NCI-H2196 treated with DMSO at 0.1 percent for 48 hours (cell line): ENCODE data around the gene TEX52.
A peak's percentile ranks its signal among the peaks of the same experiment; 100 is the strongest.

ENCODE experiments used
- DNase-seq: peaks from one replicate; lab custom pipeline; 2025; ENCODE audit not compliant: unreplicated experiment; lab: John Stamatoyannopoulos, UW

TEX52 gene

DNA sequence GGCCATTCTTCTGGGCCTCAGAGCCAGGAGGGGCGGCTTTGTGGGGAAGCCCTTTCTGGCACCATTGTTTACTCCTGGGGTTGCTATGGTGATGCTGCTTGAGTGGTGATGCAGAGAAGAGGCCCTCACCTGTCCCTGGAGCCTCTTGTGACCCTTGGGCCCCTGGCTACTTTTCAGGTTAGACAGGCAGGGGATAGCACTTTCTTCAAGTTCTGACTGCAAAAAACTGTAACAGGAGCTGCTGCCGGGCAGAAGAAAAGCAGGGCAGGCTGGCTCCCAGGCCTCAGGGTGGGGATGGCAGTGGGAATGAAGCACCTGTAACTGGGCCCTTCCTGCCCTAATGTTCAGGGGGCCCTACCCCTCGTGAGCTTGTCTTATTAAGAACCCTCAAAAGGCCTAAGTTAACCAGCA lies at the start of gene TEX52:
TSS of gene TEX52 (minus strand) at position 19 of the 411 bp plus-strand sequence. CDS start at position 6, 13 bp downstream.
- no peak for DNase-seq

DNA sequence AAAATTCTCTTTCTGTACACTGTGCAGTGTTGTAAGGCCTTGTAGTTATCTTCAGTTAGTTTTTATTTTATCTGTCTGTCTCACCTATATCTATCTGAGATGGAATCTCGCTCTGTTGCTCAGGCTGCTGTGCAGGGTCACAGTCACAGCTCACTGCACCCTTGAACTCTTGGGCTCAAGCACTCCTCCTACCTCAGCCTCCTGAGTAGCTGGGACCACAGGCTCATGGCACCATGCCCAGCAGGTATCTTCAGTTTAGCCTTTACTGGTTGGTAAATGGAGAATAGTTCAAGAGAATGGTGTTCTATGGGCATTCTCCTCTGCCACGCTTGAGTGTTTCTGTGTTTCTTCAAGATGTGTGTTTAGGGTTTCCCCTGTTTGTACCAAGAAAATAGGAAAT lies 47.4 kb upstream of the TEX52 start:
- no peak for DNase-seq

DNA sequence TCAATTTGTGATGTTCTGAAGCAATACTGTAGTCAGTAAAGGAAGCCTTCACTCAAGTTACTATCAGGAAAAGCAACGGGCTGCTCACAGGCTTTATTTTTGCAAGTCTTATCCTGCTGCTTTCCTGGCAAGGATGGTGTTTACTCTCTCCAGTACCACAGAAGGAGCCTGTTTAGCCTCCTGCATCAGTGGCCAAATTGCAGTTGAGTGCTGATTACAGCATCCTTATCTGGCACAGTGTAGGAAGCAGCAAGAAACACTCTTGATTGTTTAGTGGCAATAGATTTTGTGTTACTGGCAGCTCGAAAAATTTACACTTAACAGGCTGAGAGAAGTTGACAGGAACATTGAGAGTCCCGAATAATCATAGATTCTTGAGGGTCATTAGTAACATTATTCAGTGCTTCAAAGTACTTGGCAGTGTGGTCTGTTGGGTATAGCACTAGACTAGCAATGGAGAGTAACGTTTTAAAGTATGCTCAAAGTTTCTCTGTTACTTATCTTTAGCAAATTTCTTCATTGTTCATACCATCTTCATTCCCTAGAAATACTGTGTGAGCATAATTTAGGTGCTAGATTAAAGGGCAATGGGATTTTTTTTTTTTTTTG lies 45.5 kb upstream of the TEX52 start:
- peak; percentile 44 for DNase-seq

GRCh38 chr12:2900642-2901041 lies 43.8 kb upstream of the TEX52 start:
- DNase-seq, result no peak

DNA sequence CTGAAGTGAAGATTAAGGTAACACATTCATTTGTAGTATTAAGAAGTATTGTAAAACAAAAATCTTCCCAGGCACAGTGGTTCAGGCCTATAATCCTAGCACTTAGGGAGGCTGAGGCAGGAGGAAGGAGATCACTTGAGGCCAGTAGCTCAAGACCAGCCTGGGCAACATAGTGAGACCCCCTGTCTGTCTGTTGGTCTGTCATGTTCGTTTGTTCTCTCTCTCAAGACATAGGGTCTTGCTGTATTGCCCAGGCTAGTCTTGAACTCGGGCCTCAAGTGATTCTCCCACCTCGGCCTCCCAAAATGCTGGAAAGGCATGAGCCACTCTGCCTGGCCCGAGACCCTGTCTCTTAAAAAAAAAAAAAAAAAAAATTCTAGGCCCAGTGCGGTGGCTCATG lies 40.6 kb upstream of the TEX52 start:
- no peak for DNase-seq

- no peak for DNase-seq
These were observed 38.7 kb upstream of the TEX52 start for GRCh38 chr12:2895511-2895910.

DNA sequence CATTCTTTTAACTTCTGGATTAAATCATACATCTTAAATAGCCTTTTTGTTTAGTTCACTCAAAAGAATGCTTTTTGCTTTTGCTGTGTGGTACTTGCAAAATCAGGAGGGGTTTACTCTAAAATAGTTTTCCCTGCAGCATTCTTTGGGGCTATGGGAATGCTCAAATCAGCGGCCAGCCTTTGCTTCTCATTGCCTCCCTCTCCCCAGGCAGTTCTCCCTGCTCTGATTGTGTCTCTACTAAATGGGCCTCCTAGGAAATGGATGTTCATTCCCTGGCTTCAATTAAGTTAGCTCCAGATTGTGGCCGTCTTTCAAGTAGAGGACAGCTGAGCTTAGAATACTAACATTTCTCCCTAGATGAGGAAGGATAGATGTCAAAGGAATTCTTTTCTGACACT lies 38.2 kb upstream of the TEX52 start:
- no peak for DNase-seq

GRCh38 chr12:2893007-2893406 lies 36.2 kb upstream of the TEX52 start:
- DNase-seq, result no peak

- no peak for DNase-seq
These were observed 35.4 kb upstream of the TEX52 start for GRCh38 chr12:2892246-2892645.

DNA sequence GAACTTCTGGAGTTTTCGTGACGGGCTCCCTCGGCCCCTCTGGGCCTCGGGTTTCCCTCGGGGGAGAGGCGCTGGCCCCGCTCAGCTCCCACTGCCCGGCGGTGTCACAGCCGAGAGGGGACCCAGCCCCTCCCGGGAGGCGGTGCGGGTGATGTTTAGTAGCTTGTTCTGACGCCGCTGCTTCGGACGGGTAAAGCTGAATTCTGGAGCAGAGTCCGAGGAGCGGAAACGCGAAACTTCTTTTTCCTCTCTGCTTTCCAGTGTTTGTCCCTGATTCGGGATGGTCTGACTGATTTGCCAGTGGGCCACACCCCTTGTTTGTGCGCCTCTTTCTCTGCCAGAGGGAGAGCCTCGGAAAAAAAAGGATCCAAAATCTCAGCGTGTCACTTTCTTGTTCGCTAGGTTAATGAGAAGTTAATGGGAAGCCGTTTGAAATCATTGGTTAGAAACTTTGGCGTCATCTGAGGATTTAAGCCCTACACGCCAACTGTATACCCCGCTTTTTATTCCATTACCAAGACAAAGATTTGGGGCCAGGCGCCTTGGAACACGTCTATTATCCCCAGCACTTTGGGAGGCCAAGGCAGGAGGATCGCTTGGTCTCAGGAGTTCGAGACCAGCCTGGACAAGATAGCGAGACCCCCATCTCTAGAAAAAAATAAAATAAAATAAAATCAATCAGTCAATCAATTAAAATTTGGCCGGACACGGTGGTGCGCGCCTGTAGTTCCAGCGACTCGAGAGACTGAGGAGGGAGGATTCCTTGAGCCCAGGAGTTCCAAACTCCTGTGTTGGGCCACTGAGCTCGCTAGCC lies 34.6 kb upstream of the TEX52 start:
- no peak for DNase-seq

DNA sequence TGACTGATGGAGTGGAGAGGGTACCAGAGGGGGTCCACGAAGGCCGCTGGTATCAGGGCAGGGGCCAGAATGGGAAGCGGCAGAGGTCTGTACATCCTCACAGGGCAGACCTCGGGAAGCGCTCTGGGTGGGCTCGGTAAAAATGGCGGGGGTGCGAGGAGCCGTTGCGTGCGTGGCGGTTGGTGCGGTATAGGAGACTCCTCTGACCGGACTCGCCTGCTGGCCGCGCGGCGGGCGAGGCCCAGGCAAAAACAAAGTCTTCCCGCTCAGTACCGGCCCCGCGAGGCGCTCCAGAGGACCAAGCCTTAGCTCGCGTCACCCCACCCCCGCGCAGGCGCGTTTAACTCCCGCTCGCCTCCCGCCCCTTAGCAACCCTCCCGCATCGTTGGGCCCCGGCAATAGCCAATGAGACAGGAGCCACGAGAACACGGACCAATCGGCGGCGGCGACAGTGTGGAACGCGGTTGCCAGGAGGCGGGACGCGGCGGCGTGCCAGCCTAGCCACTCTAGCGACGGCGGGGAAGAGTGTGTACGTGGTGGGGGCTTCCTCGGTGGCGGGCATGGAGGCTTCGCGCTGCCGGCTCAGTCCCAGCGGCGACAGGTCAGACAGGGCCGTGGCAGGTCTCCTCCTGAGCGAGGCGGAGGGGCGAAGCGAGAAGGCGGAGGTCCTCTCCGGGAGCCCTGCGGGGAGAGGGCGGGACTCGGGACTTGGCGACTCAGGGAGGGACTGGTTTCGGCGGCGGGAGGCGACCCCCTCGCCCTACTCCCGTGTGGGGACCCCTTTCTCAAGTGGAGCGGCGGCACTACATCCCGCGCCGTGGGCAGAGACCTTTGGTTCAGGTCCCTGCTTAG lies 33.8 kb upstream of the TEX52 start, which contains the start of gene TULP3:
TSS of gene TULP3 (plus strand) at position 504 of the 852 bp plus-strand sequence. CDS start at position 561, 57 bp downstream.
- DNase-seq, result peak; percentile 81

- DNase-seq, result no peak
These were observed 33.2 kb upstream of the TEX52 start for GRCh38 chr12:2890001-2890387.

DNA sequence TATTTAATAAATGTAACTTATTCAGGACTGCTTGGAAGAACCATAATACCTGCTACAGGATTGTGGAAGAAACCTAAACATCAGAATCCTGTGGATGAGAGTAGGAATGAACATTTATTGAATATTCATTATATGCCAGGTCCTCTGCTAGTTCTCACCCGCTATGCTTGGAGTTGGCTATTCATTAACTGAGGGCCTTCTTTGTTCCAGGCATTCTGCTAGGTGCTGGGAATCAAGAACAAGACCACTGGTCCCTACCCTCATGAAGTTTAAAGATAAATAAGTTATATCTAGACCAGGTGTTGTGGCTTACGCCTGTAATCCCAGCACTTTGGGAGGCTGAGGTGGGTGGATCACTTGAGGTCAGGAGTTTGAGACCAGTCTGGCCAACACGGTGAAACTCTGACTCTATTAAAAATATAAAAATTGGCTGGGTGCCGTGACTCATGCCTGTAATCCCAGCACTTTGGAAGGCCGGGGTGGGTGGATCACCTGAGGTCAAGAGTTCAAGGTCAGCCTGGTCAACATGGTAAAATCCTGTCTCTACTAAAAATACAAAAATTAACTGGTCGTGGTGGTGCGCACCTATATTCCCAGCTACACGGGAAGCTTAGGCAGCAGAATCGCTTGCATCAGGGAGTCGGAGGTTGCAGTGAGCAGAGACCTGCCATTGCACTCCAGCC lies 30.1 kb upstream of the TEX52 start:
- DNase-seq, result no peak

GRCh38 chr12:2884810-2885209 lies 28.0 kb upstream of the TEX52 start:
- DNase-seq, result no peak

DNA sequence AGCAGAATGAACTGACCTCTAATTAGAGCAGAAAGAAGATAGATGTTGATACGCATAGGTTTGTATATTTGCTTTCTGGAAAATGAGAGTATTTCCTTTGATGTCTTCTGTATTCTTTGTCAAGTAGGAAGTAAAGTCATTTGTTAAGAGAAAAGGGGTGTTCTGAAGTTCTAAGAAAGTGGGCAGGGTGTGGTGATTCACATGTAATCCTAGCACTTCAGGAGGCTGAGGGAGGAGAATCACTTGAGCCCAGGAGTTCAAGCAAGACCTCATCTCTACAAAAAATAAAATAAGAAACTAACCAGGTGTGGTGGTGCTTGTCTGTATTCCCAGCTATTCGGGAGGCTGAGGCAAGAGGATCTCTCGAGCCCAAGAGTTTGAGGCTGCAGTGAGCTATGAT lies 23.0 kb upstream of the TEX52 start:
- DNase-seq, result no peak

GRCh38 chr12:2877953-2878732 lies 21.3 kb upstream of the TEX52 start:
- DNase-seq, result peak; percentile 45

DNA sequence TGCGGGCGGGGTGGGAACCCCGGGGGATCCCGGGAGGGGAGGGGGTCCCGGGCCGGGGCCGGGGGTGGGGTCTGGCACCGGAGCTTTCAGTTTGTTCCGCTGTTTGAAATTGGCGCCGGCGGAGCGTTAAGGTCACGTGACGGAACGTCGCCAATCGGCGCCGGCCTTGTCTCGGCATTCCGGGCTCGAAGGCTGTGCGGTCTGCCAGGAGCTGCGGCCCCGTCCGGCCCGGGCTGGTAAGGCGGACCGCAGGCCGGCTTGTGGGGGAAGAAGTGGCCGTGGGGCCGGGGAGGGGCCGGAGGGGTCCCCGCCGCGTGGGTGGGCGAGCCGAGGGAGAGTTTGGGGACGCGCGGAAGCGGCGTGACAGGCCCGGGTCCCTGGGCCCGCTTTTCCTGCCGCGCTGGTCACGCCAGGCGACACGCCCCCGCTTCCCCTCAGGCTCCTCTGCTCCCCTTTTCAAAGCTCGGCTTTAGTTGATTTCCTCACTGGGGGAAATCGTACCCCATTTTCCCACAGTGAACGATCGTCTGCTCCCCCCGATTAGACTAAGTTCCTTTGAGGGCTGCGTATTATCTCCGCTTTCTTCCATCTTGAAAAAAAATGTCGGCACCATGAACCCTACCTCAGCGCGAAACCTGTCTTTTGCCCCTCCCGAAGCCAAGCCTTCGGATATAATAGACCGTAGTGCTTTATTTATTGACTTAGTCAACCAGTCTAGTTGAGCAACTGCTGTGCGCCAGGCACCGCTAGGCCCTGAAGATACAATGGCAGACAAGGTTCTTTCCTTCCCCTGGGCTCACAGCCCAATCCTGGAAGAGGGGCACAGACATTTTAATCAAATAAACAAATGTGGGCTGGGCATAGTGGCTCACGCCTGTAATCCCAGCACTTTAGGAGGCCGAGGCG lies 20.5 kb upstream of the TEX52 start, which contains the start of the genes FOXM1 and RHNO1:
TSS of gene FOXM1 (minus strand) at position 128 of the 906 bp plus-strand sequence. CDS start 2,696 bp downstream, outside the sequence.
TSS of gene RHNO1 (plus strand) at position 177 of the 906 bp plus-strand sequence. CDS start 8,144 bp downstream, outside the sequence.
- DNase-seq, result peak; percentile 38

GRCh38 chr12:2876431-2877046 lies 19.7 kb upstream of the TEX52 start:
- DNase-seq, result no peak
